HG02981 (cell line): ENCODE results near the gene IL1RAPL2.
"Not testable (repeated sequence)": the region's sequence is repeated elsewhere in the genome, so short reads cannot be mapped to it uniquely, and the experiment has no call there.

Experiments used
- ATAC-seq: cut with Tn5 transposase; IDR thresholded peaks from one replicate; pipeline ENCODE4 v1.9.1; 2021; ENCODE audit warnings: mild to moderate bottlenecking, moderate library complexity; ENCODE audit not compliant: unreplicated experiment

IL1RAPL2 gene

GRCh38 chrX:105006996-105007395 lies 441.0 kb downstream of the IL1RAPL2 start:
- ATAC-seq: no peak

- no peak for ATAC-seq
Observed at GRCh38 chrX:105013719-105014118, 447.7 kb downstream of the IL1RAPL2 start.

GRCh38 chrX:105017641-105018040 lies 451.6 kb downstream of the IL1RAPL2 start:
- ATAC-seq: no peak

DNA sequence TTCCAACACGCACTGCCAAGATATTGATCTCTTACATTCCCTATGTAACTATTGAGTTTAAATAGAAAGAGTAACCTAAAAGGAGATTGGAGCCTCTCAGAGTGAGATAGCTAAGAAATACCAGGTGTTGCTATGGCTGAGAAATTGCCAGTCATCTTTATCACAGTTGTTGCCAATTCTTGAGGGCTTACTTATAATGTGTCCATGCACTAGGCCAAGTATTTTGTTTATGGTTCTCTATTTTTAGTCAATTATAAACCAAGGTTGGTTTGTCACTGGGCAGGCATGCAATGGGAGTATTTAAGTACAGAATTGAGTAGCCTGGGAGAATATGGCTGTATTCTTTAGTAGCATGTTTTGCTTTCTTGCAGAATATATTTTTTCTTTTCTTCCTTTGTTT lies 452.9 kb downstream of the IL1RAPL2 start:
- ATAC-seq: peak; percentile 65

DNA sequence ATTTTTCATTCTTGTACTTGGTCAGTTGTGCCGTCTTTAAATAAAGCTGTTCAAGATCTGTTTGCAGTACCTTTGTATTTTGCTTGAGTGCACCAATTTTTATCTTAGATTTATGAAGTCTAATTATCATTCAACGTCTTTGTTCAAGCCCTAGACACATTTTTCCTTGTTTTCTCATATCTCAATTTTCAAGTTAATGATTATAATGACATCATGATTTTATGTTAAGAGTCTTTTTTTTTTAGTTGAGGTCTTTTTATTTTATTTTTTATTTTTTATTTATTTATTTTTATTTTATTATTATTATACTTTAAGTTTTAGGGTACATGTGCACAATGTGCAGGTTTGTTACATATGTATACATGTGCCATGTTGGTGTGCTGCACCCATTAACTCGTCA lies 463.0 kb downstream of the IL1RAPL2 start:
- not testable (repeated sequence) for ATAC-seq

DNA sequence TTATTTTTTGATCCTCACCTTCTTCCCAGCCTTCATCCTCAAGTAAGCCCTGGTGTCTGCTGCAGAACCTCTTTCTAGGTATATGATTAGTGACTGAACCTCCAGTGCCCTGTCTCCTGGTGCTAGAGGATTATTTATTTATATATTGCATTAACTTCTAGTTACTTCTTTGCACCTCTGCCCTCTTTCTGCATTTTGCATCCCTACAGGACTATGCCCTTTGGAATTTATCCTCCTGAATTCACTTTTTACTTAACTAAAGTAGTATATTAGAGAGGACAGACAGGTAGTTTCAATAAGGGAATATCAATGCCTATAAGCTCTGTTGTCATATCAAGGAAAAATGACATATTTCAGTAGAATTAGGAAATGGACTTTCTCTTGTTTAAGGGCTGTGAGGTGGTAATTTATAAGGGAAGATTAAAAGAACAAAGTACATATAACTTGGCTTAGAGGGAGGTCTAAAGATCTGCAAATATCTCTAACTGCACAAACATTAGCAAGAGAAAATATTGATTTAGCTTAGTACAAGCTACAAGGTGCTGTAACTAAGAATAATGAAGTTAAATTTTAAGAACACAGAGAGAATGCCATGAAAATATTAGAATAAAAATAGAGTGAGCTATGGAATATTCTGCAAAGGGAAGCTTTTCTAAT lies 472.8 kb downstream of the IL1RAPL2 start:
- ATAC-seq: no peak

GRCh38 chrX:105050921-105051320 lies 484.9 kb downstream of the IL1RAPL2 start:
- ATAC-seq: no peak

- ATAC-seq: no peak
Observed at GRCh38 chrX:105051364-105051763, 485.4 kb downstream of the IL1RAPL2 start.

DNA sequence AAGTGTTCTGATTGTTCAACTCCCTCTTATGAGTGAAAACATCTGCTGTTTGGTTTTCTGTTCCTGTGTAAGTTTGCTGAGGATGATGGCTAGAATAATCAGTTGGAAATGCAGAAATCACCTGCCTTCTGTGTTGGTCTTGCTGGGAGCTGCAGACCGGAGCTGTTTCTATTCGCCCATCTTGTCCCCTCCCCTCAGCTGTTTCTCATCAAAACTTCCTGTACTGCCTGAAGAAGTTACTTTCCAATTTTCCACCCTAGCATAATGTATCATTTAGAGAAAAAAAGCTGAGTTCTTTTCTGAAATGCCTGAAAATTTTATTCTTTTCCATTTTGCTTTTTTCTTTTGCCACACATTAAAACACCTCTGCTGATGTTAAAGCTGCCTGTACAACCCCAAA lies 486.9 kb downstream of the IL1RAPL2 start:
- ATAC-seq: no peak

GRCh38 chrX:105063743-105064142 lies 497.7 kb downstream of the IL1RAPL2 start:
- no peak for ATAC-seq

DNA sequence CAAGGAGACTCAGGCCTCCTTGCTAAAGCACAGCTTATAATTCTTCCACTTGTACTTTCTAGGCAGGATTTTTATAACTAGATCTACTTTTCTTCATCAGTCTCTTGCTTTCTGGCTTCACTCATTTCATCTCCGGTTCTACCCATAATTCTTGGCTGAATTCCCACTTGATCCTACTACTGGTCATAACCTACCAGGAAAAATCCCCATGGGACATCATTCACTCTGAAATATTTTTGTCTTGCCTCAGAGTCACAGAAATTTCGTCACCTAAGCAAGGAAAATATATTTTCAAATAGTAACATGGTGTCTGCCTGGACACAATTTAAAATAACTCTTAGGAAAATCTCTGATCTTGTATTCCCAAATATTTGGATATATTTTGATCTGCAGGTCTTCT lies 532.2 kb downstream of the IL1RAPL2 start:
- ATAC-seq: no peak

DNA sequence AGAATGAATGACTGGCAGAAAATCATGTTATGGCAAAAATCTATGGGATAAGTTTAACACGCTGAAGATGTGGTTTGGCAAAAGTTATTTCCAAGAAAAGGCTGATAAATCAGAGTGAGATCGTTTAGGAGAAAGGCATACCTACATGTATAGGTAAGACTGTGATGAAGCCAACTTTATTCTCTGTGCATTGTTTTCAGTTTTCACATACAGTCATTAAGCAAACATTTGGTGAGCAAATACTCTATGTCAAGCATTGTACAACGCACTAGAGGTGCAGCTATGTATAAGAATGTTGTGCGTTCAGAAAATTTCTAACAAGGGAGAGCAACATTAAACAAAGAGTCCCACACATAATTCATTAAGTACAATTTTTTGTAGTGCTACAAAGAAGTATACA lies 532.8 kb downstream of the IL1RAPL2 start:
- no peak for ATAC-seq

DNA sequence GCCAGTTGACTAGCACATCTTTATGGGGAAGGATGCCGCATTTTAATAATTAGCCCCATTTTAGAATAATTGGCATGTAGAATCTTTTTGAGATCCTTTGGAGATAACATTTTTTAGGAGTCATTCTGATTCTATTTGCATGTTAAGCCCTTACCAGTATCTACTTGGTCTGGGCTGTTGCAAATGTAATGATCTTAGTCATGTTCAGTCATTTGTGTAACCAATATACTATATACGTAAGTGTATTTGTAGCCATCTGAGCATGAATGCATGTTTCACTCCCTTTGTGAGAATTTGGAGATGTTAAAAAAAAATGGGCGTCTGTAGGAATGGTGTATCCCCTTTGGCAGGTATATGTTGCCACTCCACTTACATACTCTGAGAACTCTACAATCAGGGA lies 535.4 kb downstream of the IL1RAPL2 start:
- no peak for ATAC-seq

DNA sequence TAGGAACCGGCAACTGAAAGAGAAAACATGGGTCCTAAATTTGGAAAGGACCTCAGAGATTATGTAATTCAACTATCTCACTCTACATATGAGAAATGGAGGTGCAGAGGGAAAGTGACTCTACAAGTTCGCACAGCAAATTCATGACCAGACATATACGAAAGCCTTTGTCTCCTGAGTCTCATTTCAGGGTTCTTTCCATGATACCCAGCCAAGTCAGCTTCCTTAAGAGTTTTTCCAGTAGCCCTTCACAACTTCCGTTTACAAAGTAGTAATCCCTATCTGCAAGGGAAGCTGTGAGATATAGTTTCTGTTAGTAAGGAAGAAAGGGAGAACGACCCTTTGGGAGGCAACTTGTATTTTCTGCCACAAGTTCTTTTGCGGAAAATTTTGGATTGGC lies 543.9 kb downstream of the IL1RAPL2 start:
- ATAC-seq: no peak

DNA sequence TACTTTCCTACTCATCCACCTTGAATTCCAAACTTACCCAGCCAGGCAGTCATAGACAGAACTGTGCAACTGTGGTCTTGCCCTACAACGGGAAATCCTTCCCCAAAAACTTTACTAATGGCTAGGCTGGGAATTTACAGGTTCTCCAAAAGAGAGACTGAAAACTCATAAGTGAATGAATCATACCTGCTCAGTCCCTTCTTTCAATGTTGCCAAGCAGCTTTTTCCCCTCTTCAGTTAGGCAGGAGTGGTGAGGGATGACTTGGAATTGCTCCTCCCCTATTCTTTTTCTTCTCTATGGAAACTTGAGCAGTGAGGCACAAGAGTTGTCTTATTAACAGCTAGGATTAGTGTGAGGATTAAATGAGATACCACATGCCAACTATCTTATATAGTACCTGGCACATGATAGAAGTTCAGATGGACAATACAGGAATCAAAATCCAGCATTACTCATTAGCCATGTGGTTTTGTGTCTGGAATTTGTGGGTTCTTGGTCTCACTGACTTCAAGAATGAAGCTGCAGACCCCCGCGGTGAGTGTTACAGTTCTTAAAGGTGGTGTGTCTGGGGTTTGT lies 548.6 kb downstream of the IL1RAPL2 start:
- ATAC-seq: no peak

GRCh38 chrX:105115596-105116320 lies 549.8 kb downstream of the IL1RAPL2 start:
- ATAC-seq: not testable (repeated sequence)

DNA sequence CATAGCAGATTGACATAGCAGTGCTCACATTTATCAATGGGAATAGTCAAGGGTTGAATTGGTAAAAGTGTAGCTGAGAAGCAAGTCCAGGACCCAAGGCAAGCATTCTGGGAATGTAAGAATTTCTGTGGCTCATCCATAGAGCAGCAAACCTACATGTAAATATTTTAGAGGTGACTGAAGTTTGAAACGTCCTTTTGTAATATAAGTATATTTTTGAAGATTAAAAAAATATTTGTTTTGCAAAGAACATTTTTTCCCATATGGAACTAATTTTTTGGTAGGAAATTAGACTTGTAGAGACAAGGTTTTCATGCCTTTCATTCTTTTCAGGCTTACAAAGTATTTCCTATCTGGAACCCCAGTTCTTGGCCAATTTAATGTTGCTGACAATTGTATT lies 550.5 kb downstream of the IL1RAPL2 start:
- ATAC-seq: no peak

DNA sequence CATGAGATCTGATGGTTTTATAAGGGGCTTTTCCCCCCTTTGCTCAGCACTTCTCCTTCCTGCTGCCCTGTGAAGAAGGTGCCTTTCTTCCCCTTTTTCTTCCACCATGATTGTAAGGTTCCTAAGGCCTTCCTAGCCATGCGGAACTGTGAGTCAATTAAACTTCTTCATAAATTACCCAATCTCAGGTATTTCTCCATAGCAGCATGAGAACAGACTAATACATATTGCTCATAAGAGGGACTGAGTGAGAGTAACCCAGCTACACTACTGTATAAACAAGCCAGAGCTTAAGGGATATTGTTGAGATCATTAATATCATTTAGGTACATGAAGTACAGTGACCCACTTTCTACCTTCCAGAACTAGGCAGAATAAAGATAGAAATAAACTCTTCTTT lies 551.6 kb downstream of the IL1RAPL2 start:
- ATAC-seq: no peak

DNA sequence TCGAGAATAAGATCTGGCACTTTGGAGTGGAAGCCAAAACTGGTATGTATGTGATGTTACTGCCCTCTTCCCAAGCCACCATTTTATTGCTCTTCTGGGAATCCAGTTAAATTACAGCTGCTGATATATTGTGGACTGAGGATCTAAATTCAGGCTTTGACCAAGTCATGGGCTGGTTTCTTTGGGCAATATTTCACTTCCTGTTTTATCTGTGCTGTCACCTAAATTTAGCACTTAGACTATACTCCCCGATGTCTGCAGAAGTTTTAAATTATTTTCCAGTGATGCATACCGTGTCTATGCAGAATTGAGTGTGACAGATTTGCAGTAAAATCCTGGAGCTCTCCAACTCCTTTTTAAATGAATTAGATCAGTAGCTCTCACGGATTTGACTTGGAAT lies 554.5 kb downstream of the IL1RAPL2 start:
- no peak for ATAC-seq

GRCh38 chrX:105121186-105121585 lies 555.2 kb downstream of the IL1RAPL2 start:
- ATAC-seq: no peak

- ATAC-seq: no peak
Observed at GRCh38 chrX:105126201-105126600, 560.2 kb downstream of the IL1RAPL2 start.

- ATAC-seq: no peak
Observed at GRCh38 chrX:105134273-105134672, 568.3 kb downstream of the IL1RAPL2 start.
